T-cell (primary cell): ENCODE results near the gene LCE7A. TPM values are rescaled to one million over a fixed set of nuclear protein-coding genes. Genes with fewer than 3 reads are reported as not detected.
A peak's percentile ranks its signal among the peaks of the same experiment; 100 is the strongest.

ENCODE experiments used
- ATAC-seq, 4 experiments: fragments of 200-7000 bp in 3 of 4; fragments of 150-1000 bp in 1 of 4; cut with Tn5 transposase; replicated peaks in 1 of 4; 1 replicate in 3 of 4; 2 replicates in 1 of 4; pipeline ENCODE4 v1.10.0; 2021; ENCODE audit warnings: moderate library complexity in 3 of 4, mild to moderate bottlenecking in 2 of 4, moderate number of reproducible peaks in 1 of 4
- CTCF ChIA-PET, 2 donors: fragments of 300-600 bp; sonication (Branson Sonifier 250); formaldehyde crosslinking; loops; one replicate each; lab custom pipeline; 2022; ENCODE audit warnings: antibody characterized with exemption in 2 of 2; lab: Charles Lee
- POLR2A ChIA-PET, 2 donors: fragments of 300-600 bp; sonication (Branson Sonifier 250); formaldehyde crosslinking; loops; one replicate each; lab custom pipeline; 2022; ENCODE audit warnings: antibody characterized with exemption in 2 of 2; lab: Charles Lee
- DNase-seq, 35 experiments: peaks; one replicate each; pipeline versions ENCODE4 v3.0.0 to v3.0.0-alpha.2; 2013 to 2023
- H3K27ac ChIP-seq: one replicate; pipeline ENCODE4 v1.5.1; 2013; ENCODE audit warnings: low read length
- H3K27me3 ChIP-seq, 2 experiments: replicated peaks in 1 of 2; 1 replicate in 1 of 2; 2 replicates in 1 of 2; pipeline versions ENCODE4 v1.6.1 to v1.7.0; 2013; ENCODE audit warnings: low read length in 1 of 2, mixed read lengths in 1 of 2; ENCODE audit not compliant: control insufficient read depth in 2 of 2, insufficient read depth in 2 of 2; ENCODE audit errors: extremely low read depth in 1 of 2
- H3K36me3 ChIP-seq, 2 donors: 1 replicate in 1 of 2; 2 replicates in 1 of 2; pipeline versions ENCODE4 v1.6.1 to v1.7.0; 2013; ENCODE audit warnings: low read length in 1 of 2; ENCODE audit not compliant: control insufficient read depth in 2 of 2, insufficient read depth in 1 of 2; ENCODE audit errors: extremely low read depth in 1 of 2
- H3K4me1 ChIP-seq, 2 experiments: 1 replicate in 1 of 2; 2 replicates in 1 of 2; pipeline versions ENCODE4 v1.6.1 to v1.7.0; 2013; ENCODE audit warnings: low read length in 2 of 2, mixed read lengths in 1 of 2; ENCODE audit not compliant: insufficient read depth in 2 of 2, control insufficient read depth in 1 of 2; ENCODE audit errors: extremely low read depth in 1 of 2
- H3K4me3 ChIP-seq, 2 donors: 1 replicate in 1 of 2; 2 replicates in 1 of 2; pipeline versions ENCODE4 v1.5.1 to v1.7.0; 2013; ENCODE audit warnings: mild to moderate bottlenecking in 2 of 2, low read length in 1 of 2, moderate library complexity in 1 of 2; ENCODE audit not compliant: control insufficient read depth in 1 of 2; ENCODE audit errors: extremely low read depth in 1 of 2
- H3K9me3 ChIP-seq: 2 replicates; pipeline ENCODE4 v1.7.0; 2013
- H3K27ac Mint-ChIP-seq, 2 donors: one replicate each; pipeline ENCODE4 v1.8.0; 2020 to 2021; ENCODE audit warnings: mild to moderate bottlenecking in 2 of 2, mixed read lengths in 2 of 2
- H3K27me3 Mint-ChIP-seq, 2 donors: one replicate each; pipeline ENCODE4 v1.8.0; 2021 to 2022; ENCODE audit warnings: mixed read lengths in 2 of 2
- H3K36me3 Mint-ChIP-seq: one replicate; pipeline ENCODE4 v1.8.0; 2021; ENCODE audit warnings: mixed read lengths
- H3K4me1 Mint-ChIP-seq, 3 donors: one replicate each; pipeline ENCODE4 v1.8.0; 2020 to 2022; ENCODE audit warnings: mixed read lengths in 3 of 3, mild to moderate bottlenecking in 1 of 3
- H3K4me3 Mint-ChIP-seq, 3 donors: one replicate each; pipeline ENCODE4 v1.8.0; 2020 to 2022; ENCODE audit warnings: mild to moderate bottlenecking in 3 of 3, mixed read lengths in 3 of 3, moderate library complexity in 3 of 3
- H3K9me3 Mint-ChIP-seq, 3 donors: one replicate each; pipeline ENCODE4 v1.8.0; 2020 to 2022; ENCODE audit warnings: mixed read lengths in 3 of 3
- WGBS: methylation state at CpG from one replicate; pipeline ENCODE4 v1.1.5; 2013; ENCODE audit warnings: missing lambda C conversion rate; ENCODE audit not compliant: insufficient coverage; 5-methylcytosine and 5-hydroxymethylcytosine counted together
- total RNA-seq, 35 experiments: library from RNA in 6 of 35; stranded (reverse) in 6 of 35; fragments of 120-200 nt in 1 of 35; gene quantifications; one replicate each; pipeline versions ENCODE4 v1.2.1 to v1.2.4 and lab custom pipeline; 2013 to 2026

The LCE7A gene
- total RNA-seq (not detected), total RNA-seq (lab: John Stamatoyannopoulos, UW) (0 to 0.09 (median 0) reads per million in 29 experiments)
- total RNA-seq (2013): not detected

GRCh38 chr1:152859696-152860095 is at the start of gene LCE7A:
Gene LCE7A (plus strand): TSS chr1:152859996. CDS start chr1:152860698, 702 bp downstream.
- peaks cover 2 to 4% of the 10 kb centered on the region in 2 experiments for H3K27me3 ChIP-seq
- H3K27ac Mint-ChIP-seq: no peak within 1 kb of the TSS
- H3K36me3 Mint-ChIP-seq: no peaks in the 10 kb centered on the region
- H3K27me3 Mint-ChIP-seq: peaks cover 5 to 18% of the 10 kb centered on the region in 2 donors
- H3K9me3 ChIP-seq: no peaks in the 10 kb centered on the region
- 83% methylated on average over 3 of the region's 3 CpGs for WGBS
- POLR2A ChIA-PET: no interaction called here
- ATAC-seq: no peak
- H3K9me3 Mint-ChIP-seq: no peaks in the 10 kb centered on the region
- no peak for DNase-seq
- CTCF ChIA-PET: no interaction called here
- H3K36me3 ChIP-seq: no peaks in the 10 kb centered on the region
- H3K27ac ChIP-seq: no peak within 1 kb of the TSS
- no peak within 1 kb of the TSS for H3K4me3 ChIP-seq
- no peaks in the 10 kb centered on the region for H3K4me1 Mint-ChIP-seq
- H3K4me1 ChIP-seq: no peaks in the 10 kb centered on the region
- H3K4me3 Mint-ChIP-seq: no peak within 1 kb of the TSS

- peak in 1 of 4 experiments; percentile 15 for ATAC-seq
- Histone ChIP-seq H3K27me3 (peaks cover 2 to 7% of the 10 kb centered on the region in 2 experiments), H3K27ac (no peak overlapping the region), H3K36me3 (no peaks in the 10 kb centered on the region), H3K4me1 (no peaks in the 10 kb centered on the region), H3K4me3 (no peak overlapping the region), H3K9me3 (no peaks in the 10 kb centered on the region)
- no peak for DNase-seq
- peaks cover 0 to 8% (median 0%) of the 10 kb centered on the region in 3 donors for H3K9me3 Mint-ChIP-seq
- POLR2A ChIA-PET: no interaction called here
- WGBS: 81% methylated on average over 2 of the region's 2 CpGs
- CTCF ChIA-PET: no interaction called here
- H3K27me3 Mint-ChIP-seq: peaks cover 11 to 18% of the 10 kb centered on the region in 2 donors
- no peaks in the 10 kb centered on the region for H3K36me3 Mint-ChIP-seq
- H3K27ac Mint-ChIP-seq: no peak overlapping the region
- no peak overlapping the region for H3K4me3 Mint-ChIP-seq
- no peaks in the 10 kb centered on the region for H3K4me1 Mint-ChIP-seq
Measured at GRCh38 chr1:152811050-152811449, 48.7 kb upstream of the LCE7A start.

- POLR2A ChIA-PET: no interaction called here
- Mint-ChIP-seq H3K27me3 (peaks cover 11 to 21% of the 10 kb centered on the region in 2 donors), H3K4me1 (no peaks in the 10 kb centered on the region), H3K9me3 (peaks cover 0 to 8% (median 0%) of the 10 kb centered on the region in 3 donors), H3K36me3 (no peaks in the 10 kb centered on the region), H3K27ac (no peak within 1 kb of the TSS), H3K4me3 (no peak within 1 kb of the TSS)
- CTCF ChIA-PET: no interaction called here
- no peak for DNase-seq
- H3K4me1 ChIP-seq: no peaks in the 10 kb centered on the region
- no peak within 1 kb of the TSS for H3K4me3 ChIP-seq
- H3K9me3 ChIP-seq: no peaks in the 10 kb centered on the region
- no peak within 1 kb of the TSS for H3K27ac ChIP-seq
- no peak for ATAC-seq
- no peaks in the 10 kb centered on the region for H3K36me3 ChIP-seq
- no CpG with 5 or more reads among the region's 2 CpGs for WGBS
- peaks cover 2 to 4% of the 10 kb centered on the region in 2 experiments for H3K27me3 ChIP-seq
Measured at GRCh38 chr1:152811671-152812070, 48.1 kb upstream of the LCE7A start, which contains the start of gene LCE1B. Gene LCE1B (plus strand): TSS chr1:152811971. CDS start chr1:152812447, 476 bp downstream.

GRCh38 chr1:152817309-152817708 is 42.5 kb upstream of the LCE7A start:
- no peak overlapping the region for H3K27ac ChIP-seq
- no peaks in the 10 kb centered on the region for H3K9me3 ChIP-seq
- H3K4me1 Mint-ChIP-seq: no peaks in the 10 kb centered on the region
- no peaks in the 10 kb centered on the region for H3K4me1 ChIP-seq
- DNase-seq: no peak
- no peak overlapping the region for H3K4me3 Mint-ChIP-seq
- no peaks in the 10 kb centered on the region for H3K9me3 Mint-ChIP-seq
- WGBS: 78% methylated on average over 4 of the region's 6 CpGs
- H3K36me3 ChIP-seq: no peaks in the 10 kb centered on the region
- H3K27ac Mint-ChIP-seq: no peak overlapping the region
- H3K27me3 Mint-ChIP-seq: peaks cover 18% of the 10 kb centered on the region in 2 donors
- H3K27me3 ChIP-seq: peaks cover 0 to 3% of the 10 kb centered on the region in 2 experiments
- H3K36me3 Mint-ChIP-seq: no peaks in the 10 kb centered on the region
- no peak overlapping the region for H3K4me3 ChIP-seq
- ChIA-PET CTCF (no interaction called here), POLR2A (no interaction called here)
- ATAC-seq: no peak

GRCh38 chr1:152823294-152823693 is 36.5 kb upstream of the LCE7A start:
- Mint-ChIP-seq H3K4me3 (no peak overlapping the region), H3K9me3 (no peaks in the 10 kb centered on the region), H3K4me1 (no peaks in the 10 kb centered on the region), H3K27me3 (peaks cover 23 to 29% of the 10 kb centered on the region in 2 donors), H3K27ac (no peak overlapping the region), H3K36me3 (no peaks in the 10 kb centered on the region)
- no peak for ATAC-seq
- DNase-seq: no peak
- POLR2A ChIA-PET: interaction anchor here in 1 of 2 donors (0.7 kb wide), 1 partner anchor 348 kb away, joined by 3 read pairs; no protein-coding TSS in a partner anchor
- WGBS: 17% methylated on average over 1 of the region's 5 CpGs
- peaks cover 0 to 14% of the 10 kb centered on the region in 2 experiments for H3K27me3 ChIP-seq
- H3K4me1 ChIP-seq: no peaks in the 10 kb centered on the region
- H3K27ac ChIP-seq: no peak overlapping the region
- CTCF ChIA-PET: no interaction called here
- no peaks in the 10 kb centered on the region for H3K9me3 ChIP-seq
- H3K36me3 ChIP-seq: no peaks in the 10 kb centered on the region
- H3K4me3 ChIP-seq: no peak overlapping the region

- Mint-ChIP-seq H3K36me3 (no peaks in the 10 kb centered on the region), H3K27ac (no peak overlapping the region), H3K4me1 (no peaks in the 10 kb centered on the region), H3K9me3 (no peaks in the 10 kb centered on the region), H3K27me3 (peaks cover 36% of the 10 kb centered on the region in 2 donors), H3K4me3 (no peak overlapping the region)
- Histone ChIP-seq H3K36me3 (no peaks in the 10 kb centered on the region), H3K9me3 (no peaks in the 10 kb centered on the region), H3K4me1 (no peaks in the 10 kb centered on the region), H3K4me3 (no peak overlapping the region), H3K27me3 (peaks cover 0 to 14% of the 10 kb centered on the region in 2 experiments), H3K27ac (no peak overlapping the region)
- ATAC-seq (no peak), DNase-seq (no peak)
- ChIA-PET POLR2A (no interaction called here), CTCF (no interaction called here)
Measured at GRCh38 chr1:152824964-152825363, 34.8 kb upstream of the LCE7A start.
